ENCODE results near the gene TMEFF2.

TMEFF2 gene

DNA sequence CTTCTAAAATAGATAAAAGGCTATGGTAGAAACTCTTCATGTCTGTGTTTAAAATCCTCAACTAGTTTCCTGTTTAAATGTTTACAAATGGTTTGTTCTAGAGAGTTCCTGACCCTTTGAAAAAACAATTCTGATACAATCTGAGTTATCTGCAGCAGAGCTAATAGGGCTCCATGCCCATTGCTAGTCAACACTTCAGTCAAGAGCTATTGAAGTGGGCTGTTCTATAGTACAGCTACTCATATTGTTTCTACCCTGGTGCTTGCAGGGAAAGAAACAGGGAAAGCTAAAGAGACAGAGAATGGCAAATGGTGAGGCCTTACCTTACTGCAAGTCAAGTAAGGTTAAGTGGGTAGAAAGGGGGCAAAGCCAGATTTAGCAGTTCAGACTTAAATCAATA lies 235.5 kb downstream of the TMEFF2 start:
- DNase-seq (ENCODE audit: low spot score), result no peak

DNA sequence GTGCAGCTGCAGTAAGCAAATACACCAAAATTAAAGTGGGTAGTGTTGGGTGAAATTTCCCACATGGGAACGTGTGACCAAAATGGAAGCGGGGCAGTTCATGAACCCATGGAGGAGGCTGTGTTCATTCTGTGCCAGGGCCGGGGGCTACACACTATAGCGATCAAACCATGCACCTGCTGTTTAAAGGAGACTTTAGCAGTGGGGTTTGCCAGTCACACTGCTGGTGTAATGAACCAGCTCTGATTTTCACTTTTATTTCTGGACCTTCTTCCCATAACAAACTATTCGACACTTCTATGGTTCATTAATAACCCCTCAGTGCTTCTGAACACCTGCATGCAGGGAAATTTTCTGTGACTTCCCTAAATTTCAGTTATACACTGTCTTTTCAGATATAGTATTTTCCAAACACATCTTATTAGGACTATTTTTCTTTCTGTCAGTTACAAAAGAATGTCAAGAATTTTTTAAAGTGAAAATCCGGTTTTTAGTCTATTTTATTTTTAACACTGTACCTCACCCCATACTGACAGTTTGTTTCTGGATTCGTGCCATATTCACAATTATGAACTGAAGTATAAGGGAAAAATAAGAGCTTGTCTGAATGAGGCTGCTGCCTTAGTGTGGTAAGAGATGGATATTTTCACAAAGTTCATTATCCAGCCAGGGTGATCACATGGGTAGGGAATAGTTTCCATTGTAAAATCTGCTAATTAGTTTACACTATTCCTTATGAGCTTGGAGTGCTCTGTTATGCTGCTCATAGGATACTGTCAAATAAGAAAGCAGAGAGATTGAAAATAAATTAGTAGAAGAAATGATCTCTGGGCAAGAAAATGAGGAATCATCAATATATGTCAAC lies 236.5 kb downstream of the TMEFF2 start:
- no peak for DNase-seq (ENCODE audit: low spot score)

DNA sequence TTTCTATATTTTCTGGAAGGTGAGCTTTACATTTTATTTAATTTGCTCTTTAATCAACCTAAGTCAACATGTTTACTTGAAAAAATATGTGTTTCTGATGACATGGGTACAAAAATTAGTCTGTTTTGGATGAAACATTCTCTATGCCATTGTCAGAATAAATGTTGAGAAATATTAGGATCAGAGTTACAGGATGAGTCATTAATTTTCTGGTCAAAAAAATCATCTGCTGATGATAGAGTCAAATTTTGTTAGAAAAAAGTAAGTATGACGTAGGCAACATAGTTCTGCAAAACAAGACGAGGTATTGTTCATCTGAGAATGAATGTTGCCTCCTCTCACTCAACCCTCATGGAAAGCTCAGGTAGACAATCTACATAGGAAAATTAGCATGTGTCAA lies 240.3 kb downstream of the TMEFF2 start:
- DNase-seq (ENCODE audit: low spot score), result no peak

DNA sequence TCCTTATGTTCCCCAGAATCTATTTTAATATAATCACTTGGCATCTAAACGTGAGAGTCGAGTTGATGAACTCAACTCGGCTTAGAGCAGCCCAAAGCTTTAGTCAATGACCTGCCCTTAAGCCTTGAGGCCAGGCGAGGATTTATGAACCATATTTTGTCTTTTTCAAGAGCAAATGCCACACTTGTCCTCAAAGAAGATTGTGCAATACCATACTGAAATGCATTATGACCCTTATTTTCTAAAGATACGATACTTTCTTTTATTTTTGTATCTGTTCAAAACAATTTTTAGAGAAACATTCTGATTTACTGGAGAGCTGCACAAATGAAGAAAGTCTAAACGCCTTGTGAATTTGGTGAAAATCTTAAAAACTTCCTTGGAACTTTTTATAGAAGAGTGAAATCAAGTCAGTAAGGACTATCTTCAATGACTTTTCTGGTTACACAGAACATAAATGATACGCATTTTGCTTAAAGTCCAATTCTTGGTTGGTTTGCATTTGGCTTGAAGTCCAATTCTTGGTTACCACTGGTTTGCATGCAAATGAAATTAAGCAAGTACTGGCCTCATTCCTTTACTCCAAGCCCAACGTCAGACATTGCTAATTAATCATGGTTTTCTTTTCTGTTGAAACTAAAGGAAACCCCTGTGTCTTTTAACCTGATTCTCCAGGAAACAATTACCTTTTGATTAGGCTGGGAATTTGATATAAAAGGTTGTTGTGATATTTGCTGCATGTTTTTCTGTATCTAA lies 242.0 kb downstream of the TMEFF2 start:
- DNase-seq (ENCODE audit: low spot score), result no peak

DNA sequence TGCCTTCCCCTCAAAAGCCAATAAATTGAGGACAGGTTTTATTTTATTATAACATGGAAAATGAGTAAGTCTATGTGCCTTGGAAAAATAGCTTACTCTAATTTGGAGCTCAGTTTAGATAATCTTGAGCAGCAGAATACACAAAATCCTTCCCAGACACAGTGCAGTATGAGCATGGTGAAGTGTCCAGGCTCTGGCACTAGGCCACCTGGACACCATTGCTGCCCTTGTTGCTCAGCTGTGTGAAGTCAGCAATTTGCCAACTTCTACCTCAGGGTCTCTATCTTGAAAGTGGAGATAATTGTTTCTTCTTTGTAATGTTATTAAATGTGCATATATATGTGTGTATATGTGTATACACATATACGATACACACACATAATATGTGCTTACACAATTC lies 242.9 kb downstream of the TMEFF2 start:
- DNase-seq (ENCODE audit: low spot score), result no peak

DNA sequence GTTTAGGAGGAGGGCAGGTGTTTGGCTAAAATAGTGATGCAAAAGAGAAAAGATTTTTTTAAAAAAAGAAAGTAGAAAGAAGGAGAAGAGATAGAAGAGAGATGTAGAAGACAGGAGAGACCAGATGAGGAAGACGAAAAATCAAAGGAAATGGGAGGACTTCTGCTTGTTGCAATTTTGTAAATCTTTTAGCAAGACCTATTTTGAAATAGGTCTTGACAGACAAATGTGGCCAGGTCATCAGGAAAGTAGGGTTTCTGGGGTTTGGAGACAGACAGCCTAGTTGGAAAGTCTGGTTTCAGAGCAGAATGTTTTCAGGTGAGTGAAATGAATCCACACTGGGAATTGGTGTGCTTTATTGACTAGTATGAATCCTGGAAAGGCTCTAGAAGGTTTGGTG lies 243.4 kb downstream of the TMEFF2 start:
- DNase-seq (ENCODE audit: low spot score), result no peak

DNA sequence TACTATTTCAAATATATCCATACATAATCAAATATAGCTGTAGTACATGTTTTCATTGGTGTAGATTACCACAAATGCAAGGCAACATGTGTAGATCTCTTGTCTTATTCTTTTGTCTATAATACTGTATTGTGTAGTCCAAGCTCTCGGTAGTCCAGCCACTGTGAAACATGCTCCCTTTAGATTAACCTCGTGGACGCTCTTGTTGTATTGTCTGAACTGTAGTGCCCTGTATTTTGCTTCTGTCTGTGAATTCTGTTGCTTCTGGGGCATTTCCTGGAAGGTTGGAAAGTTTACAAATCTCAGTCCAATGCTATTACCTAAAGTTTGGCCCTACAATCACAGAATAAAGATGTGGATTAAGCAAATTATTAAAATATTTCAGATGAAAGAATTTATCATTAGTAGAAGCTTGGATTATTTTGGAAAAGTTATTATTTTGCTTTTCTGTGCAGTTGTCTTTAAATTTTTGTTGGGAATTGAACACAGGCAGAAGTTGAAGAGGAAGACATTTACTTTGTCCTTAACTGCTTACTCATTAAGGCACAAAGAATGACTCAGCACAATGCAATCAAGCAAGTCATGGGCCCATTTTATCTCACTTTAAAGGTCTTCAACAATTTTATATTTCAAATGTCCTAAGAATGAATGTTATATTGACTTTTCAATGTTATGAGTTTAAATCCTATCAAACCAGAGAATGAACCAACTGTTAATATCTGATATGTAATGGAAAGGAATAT lies 244.4 kb downstream of the TMEFF2 start:
- DNase-seq (ENCODE audit: low spot score), result no peak

DNA sequence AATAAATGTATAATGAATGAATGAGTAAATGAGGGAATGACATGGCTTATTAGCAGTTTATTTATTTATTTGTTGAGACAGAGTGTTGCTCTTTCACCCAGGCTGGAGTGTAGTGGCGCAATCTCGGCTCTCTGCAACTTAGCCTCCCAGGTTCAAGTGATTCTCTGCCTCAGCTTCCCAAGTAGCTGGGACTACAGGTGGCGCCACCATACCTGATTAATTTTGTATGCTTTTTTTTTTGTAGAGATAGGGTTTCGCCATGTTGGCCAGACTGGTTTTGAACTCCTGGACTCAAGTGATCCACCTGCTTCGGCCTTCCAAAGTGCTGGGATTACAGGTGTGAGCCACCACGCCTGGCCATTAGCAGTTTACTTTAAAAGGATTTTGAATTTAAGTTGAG lies 247.5 kb downstream of the TMEFF2 start:
- DNase-seq (ENCODE audit: low spot score), result no peak

DNA sequence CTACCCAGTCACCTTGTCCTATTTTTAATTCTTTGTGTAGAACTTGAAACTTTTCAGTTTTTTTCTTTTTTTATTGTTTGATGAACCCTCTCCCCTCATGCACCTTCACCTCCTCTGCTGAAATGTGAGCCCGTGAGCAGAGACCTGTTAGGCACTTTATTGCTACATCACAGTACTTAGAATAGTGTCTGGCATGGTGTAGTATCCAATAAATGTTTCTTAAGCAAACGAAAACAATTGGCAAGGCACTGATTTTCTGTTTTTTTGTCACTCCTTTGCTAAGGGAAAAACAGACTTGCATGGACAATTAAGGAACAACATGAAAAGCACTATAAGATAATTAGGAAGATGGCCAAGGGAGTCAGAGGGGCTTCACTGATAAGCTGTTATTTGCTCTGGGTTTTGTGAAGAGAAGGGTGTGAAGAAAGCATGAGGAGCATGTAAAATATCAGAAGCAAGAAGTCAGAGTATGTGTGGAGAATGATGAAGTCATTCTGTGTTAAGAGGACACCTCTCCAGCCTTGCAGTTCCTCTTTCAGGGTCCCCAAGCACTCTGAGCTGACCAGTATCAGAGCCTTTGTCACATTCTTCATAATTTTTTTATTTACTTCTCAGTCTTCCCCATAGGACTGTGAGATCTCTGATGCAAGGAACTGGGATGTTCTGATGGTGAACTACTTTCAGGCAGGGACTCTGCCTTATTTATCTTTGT lies 248.1 kb downstream of the TMEFF2 start:
- DNase-seq (ENCODE audit: low spot score), result no peak

DNA sequence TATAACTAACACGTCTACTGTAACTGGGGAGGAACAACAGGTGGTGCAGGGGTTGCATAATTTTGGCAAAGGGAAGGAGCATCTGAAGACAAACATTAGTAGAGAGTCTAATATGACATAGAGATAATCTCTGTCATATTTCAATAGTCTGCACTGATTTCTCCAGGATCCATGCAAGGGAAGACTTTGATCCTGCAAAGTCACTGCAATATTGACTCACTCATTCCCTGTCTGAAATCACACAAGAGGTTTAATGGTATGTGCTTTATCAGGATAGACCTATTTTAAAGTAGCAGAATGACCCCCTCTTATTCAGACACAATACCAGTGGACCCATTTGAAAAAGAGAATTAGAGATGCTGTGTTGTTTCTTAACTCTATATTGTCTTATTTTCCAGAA lies 249.1 kb downstream of the TMEFF2 start:
- DNase-seq (ENCODE audit: low spot score), result no peak

DNA sequence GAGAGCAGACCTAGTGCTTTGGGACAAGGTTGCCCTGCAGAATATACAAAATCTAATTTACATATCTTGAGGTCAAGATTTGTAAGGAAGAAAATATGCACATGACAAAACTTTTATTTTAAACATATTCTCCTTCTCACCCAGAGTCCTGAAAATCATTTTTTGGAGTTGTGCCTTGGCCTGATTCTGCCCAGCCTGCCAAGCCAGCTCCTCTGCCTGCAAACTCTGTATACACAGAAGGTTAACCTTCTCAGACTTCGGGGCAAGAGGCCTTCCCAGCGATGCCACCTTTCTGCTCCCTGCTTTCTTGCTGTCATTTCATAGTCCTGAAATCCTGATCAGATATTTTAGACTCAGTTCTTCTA lies 252.0 kb downstream of the TMEFF2 start:
- no peak for DNase-seq (ENCODE audit: low spot score)

DNA sequence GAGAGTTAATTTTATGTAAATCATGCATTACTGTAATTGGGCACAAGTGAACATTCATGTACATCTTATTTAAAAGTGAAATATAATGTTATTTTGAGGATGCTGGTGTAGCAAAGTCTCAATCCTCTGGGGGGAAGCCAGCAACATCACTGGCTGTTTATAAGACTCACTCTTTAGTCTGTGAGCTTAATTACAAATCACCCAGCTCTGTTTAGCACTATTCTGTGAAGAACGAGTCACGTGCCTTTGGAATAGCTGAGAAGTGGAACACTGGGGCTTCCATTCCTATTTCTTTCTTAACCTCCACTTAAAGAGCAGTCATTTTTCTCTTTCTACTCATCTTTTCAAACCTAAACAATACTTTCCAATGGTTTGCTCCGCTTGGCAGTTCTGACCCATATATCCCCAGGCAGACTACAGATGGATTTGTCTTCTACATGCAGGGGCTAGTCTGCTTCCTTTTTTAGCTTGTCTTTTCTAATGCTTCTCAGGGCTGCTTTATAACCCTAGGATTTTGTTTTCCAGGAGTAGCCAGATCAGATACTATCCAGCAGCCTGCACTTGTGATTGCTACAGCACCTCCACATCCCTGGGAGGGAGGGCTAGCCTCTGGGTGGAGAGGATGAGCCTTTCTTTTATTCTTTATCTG lies 252.5 kb downstream of the TMEFF2 start:
- DNase-seq (ENCODE audit: low spot score), result no peak

DNA sequence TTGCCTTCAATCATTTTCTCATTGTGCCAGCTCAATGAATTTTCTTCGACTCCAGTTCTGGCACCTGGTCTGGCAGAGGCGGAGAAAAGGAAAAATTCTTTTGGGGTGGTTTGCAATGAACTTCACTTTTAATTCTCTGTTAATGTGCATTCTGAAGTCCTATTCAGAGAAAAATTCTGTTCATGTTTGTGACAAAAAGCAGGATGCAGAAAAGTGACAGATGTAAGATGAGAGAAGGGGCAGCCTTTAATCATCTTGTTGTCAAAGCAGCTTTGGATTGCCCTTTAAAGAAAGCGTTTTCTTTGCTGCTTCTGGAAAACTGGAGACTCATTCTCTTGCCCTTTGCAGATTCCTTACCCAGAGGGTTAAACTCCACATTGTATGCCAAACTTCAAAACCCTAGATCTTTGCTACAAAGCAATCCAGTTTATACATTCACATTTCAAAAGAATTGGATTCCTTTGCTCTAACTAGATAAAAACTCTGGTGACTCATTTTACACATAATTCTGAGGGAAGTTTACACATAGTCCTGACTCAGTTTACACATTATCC lies 253.3 kb downstream of the TMEFF2 start:
- no peak for DNase-seq (ENCODE audit: low spot score)

DNA sequence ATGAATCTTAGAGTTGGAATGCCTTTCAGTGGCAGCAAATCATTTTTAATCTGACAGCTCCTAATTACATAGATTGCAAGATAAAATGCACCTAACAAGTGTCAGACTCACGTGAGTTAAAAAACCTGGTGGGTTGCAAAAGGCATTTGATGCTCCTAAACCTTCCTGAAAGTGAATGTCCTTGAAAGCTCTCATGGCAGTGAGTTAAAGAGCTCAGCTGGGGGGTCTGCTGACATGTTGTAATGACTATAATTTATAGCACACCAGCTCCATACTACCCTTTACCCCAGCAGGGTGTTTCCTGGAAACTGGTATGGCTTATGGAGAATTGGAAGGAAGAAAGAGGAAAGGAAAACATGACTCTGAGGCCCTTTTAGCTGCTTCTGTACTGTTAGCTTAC lies 256.0 kb downstream of the TMEFF2 start:
- DNase-seq (ENCODE audit: low spot score), result no peak

DNA sequence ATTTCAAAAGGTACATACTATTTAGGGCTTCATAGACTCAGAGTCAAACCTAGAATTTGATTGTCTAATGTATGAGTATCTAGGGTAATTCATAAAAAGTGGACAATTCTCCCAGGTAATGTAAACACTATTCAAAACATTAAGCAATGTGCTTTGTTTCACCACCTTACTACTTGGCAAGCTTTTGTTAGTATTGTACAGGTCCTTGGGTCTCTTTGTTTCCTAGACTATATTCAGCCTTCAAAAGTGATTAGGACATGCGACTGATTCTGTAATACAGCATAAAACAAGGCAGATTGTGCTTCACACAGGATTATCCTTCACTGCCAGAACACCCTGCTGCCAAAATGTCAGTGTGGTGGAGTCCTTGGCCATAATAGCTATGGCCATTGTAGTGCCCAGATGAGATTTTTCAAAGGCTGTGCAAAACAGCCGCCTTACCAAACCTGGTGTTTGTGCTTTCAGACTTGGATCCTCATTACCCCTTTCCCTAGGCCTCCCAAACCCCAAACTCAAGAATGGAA lies 257.8 kb downstream of the TMEFF2 start:
- DNase-seq (ENCODE audit: low spot score), result no peak

DNA sequence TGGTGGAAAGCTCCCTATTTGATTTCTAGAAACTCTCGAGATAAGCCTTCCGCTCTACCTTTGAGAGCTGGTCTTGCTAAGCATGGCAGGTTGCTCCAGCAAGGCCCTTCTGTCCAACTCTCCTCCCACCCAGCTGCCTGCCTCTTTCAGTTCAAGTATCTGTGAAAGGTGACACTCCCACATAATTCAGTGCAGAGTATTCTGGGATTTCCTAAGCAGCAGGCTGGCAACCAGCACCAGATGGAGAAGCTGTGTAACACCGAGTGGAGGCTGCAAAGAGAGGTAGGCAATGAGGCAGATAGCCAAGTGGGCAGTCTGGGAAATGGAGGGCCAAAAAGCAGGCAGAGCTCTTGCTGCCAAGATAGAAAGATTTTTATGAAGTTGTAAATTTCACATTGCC lies 259.5 kb downstream of the TMEFF2 start:
- no peak for DNase-seq (ENCODE audit: low spot score)

DNA sequence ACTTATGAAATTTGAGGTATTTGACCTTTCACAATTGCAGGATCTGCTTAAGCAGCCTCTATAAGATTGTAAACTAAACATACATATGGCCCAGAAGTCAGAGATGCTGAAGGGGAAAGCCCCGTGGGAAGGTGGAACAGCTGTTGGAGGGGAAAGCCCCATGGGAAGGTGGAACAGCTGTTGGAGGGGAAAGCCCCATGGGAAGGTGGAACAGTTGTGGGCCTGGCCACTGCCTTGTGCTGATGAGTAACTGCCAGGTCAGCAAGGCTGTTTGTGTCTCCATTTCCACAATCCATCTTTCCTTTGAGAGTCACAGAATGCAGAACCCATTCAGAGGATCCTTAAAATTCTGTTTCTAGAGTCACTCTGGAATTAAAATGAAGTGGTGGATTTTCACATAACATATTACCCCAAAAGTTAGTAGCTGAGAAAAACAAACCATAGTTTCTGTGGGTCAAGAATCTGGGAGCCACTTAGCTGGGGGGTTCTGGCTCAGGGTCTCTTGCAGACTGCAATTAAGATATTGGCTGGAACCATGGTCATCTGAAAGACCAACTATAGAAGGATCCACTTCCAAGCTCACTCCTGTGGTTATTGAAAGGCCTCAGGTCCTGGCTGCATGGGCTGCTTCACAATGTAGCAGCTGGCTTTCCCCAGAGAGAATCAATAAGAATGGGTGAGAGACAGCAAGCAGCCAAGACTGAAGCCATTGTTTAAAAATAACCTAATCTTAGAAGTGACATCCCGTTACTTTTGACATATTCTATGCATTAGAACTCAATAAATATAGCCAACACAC lies 261.2 kb downstream of the TMEFF2 start:
- no peak for DNase-seq (ENCODE audit: low spot score)

DNA sequence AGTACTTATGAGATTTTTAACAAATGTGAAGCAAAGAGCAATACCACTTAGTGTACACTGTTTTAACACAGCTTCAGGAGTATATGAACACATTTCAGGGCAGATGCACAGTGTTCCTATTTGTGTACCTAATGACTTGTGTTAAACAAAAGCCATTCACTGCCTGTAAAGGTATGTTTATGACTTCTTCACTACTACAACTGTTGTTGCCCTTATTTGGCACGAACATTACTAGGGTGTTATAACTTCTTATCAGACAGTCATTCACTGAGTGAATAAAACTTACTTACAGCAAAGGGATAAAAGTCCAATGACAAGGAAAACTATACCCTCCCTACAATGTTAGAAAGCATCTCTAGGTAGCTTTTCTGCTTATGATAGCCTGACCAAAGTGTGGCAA lies 262.4 kb downstream of the TMEFF2 start:
- no peak for DNase-seq (ENCODE audit: low spot score)

DNA sequence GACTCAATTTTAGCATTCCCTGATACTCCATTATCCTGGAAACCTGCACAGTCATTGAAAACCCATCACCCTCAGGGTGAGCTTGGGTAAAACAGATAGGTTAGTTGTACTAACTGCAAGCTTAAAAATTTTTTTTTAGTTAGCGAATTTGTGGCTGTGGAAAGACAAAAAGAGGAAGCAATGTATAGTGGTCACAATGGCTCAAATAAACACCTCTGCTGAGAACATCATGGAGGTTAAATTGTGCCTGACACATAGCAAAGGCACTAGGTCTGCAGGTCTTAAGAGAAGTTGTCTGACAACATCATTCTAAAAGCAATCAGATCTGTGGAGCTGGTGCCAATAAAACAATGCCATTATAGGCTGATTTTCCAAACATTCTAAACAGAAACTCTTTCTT lies 263.4 kb downstream of the TMEFF2 start:
- DNase-seq (ENCODE audit: low spot score), result no peak

DNA sequence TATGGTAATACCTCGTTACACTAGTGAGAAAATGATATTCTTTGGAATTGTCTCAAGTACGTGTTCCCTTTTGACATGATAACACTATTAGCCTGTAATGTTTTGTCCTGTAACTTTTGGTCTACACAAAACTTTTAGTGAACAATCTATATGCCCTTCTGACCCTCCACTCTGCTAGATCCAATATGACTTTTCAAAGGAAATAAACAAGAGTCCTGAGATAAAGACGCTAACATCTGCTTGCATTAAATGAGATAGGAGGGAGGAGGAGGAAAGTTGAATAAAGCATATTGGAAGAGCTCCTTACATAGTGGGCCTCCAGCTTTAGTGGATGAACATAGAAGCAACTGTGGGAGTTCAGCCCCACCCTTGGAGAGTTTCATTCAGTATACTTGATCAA lies 264.5 kb downstream of the TMEFF2 start:
- DNase-seq (ENCODE audit: low spot score), result no peak

Data from HuH-7 (cell line).